PC-3 (cell line): ENCODE data around the gene HM13. TPM values are rescaled to one million over a fixed set of nuclear protein-coding genes. Genes with fewer than 3 reads are reported as not detected.

Experiments used
- ATAC-seq: fragments of 200-7000 bp; cut with Tn5 transposase; 2 replicates; pipeline ENCODE4 v1.9.1; 2020; ENCODE audit warnings: mild to moderate bottlenecking, moderate library complexity
- BruUV-seq: library from RNA; stranded (reverse); fragments of 400-500 nt; replicated peaks from 2 replicates; lab custom pipeline; 2021; lab: Mats Ljungman, UMichigan
- CTCF ChIA-PET: fragments of 300-600 bp; sonication (Branson Sonifier 250); formaldehyde crosslinking; loops from one replicate; lab custom pipeline; 2022; ENCODE audit warnings: antibody characterized with exemption; lab: Charles Lee
- POLR2A ChIA-PET: fragments of 300-600 bp; sonication (Branson Sonifier 250); formaldehyde crosslinking; loops from one replicate; lab custom pipeline; 2022; ENCODE audit warnings: antibody characterized with exemption; ENCODE audit not compliant: unreplicated experiment; lab: Charles Lee
- DNase-seq: peaks from one replicate; pipeline ENCODE4 v3.0.0-alpha.2; 2015
- H2AFZ ChIP-seq: fragments of 300-600 bp; sonication (generic); 2 replicates; pipeline ENCODE4 v1.6.0; 2016; ENCODE audit warnings: antibody characterized with exemption, low read length
- H3F3A ChIP-seq: fragments of 300-600 bp; sonication (generic); one replicate; pipeline ENCODE4 v1.6.0; 2017; ENCODE audit warnings: antibody characterized with exemption, low read length, control low read depth, mild to moderate bottlenecking; ENCODE audit not compliant: unreplicated experiment
- H3K27ac ChIP-seq: fragments of 300-600 bp; sonication (generic); 2 replicates; pipeline ENCODE4 v1.5.1; 2016; ENCODE audit warnings: mild to moderate bottlenecking, low read length
- H3K27me3 ChIP-seq: fragments of 300-600 bp; sonication (generic); 2 replicates; pipeline ENCODE4 v1.6.1; 2016; ENCODE audit warnings: low read length, mixed read lengths
- H3K36me3 ChIP-seq: fragments of 300-600 bp; sonication (generic); 2 replicates; pipeline ENCODE4 v1.6.1; 2016; ENCODE audit warnings: low read depth, mixed run types, low read length, mixed read lengths
- H3K4me1 ChIP-seq: fragments of 300-600 bp; sonication (generic); 2 replicates; pipeline ENCODE4 v1.5.1; 2016; ENCODE audit warnings: low read length; ENCODE audit not compliant: insufficient read depth
- H3K4me2 ChIP-seq: fragments of 300-600 bp; sonication (generic); 2 replicates; pipeline ENCODE4 v1.6.0; 2016; ENCODE audit warnings: low read length
- H3K4me3 ChIP-seq: fragments of 300-600 bp; sonication (generic); 2 replicates; pipeline ENCODE4 v1.5.1; 2016; ENCODE audit warnings: mild to moderate bottlenecking, low read length, mixed read lengths
- H3K79me2 ChIP-seq: fragments of 300-600 bp; sonication (generic); 2 replicates; pipeline ENCODE4 v1.6.1; 2017; ENCODE audit warnings: low read length, mixed read lengths
- H3K9ac ChIP-seq: fragments of 300-600 bp; sonication (generic); 2 replicates; pipeline ENCODE4 v1.6.0; 2016; ENCODE audit warnings: mild to moderate bottlenecking, low read length
- H3K9me2 ChIP-seq: fragments of 300-600 bp; sonication (generic); replicated peaks from 2 replicates; pipeline ENCODE4 v1.6.1; 2016; ENCODE audit warnings: mixed run types, low read length, mixed read lengths
- H3K9me3 ChIP-seq: fragments of 300-600 bp; sonication (generic); 2 replicates; pipeline ENCODE4 v1.6.1; 2016; ENCODE audit warnings: low read length, mixed read lengths
- H4K20me1 ChIP-seq: fragments of 300-600 bp; sonication (generic); 2 replicates; pipeline ENCODE4 v1.6.1; 2016; ENCODE audit warnings: low read length, mixed read lengths
- CTCF ChIP-seq: fragments of 300-600 bp; sonication (generic); conservative IDR thresholded peaks from 2 replicates; pipeline ENCODE4 v1.5.1; 2017; ENCODE audit warnings: antibody characterized with exemption, low read depth, mild to moderate bottlenecking, low read length
- EZH2 ChIP-seq: fragments of 300-600 bp; sonication (generic); IDR thresholded peaks from one replicate; pipeline ENCODE4 v1.6.1; 2017; ENCODE audit warnings: antibody characterized with exemption, mild to moderate bottlenecking, low read length; ENCODE audit not compliant: unreplicated experiment
- EZH2phosphoT487 ChIP-seq: fragments of 300-600 bp; sonication (generic); IDR thresholded peaks from 2 replicates; pipeline ENCODE4 v1.6.1; 2018; ENCODE audit warnings: mild to moderate bottlenecking, antibody characterized with exemption, low read length, borderline replicate concordance
- intact Hi-C: fragments of 100-400 bp; cut with micrococcal nuclease; formaldehyde crosslinking; loops from 2 replicates; pipeline ENCODE4 v1.9.0; 2023
- total RNA-seq: library from RNA; depleted of rRNA; stranded (reverse); fragments of >200 nt; gene quantifications from 2 replicates; pipeline ENCODE4 v1.2.3, GENCODE V29; 2014

Gene HM13
- total RNA-seq, 1 experiment from 2014 or later = 99.5 TPM

GRCh38 chr20:31550099-31550498 is 35.9 kb downstream of the HM13 start:
- H3K4me1 ChIP-seq = peaks cover 16% of the 10 kb centered on the region
- H3K4me2 ChIP-seq = no peak overlapping the region
- no peaks in the 10 kb centered on the region for H3K27me3 ChIP-seq
- H3K9me3 ChIP-seq = no peaks in the 10 kb centered on the region
- H3K9ac ChIP-seq = no peak overlapping the region
- BruUV-seq = no TSS peak
- no peak for TF ChIP-seq CTCF
- no peak for TF ChIP-seq EZH2phosphoT487
- TF ChIP-seq EZH2 = no peak
- no peaks in the 10 kb centered on the region for H4K20me1 ChIP-seq
- no peaks in the 10 kb centered on the region for H3F3A ChIP-seq
- H2AFZ ChIP-seq = no peak overlapping the region
- no peak overlapping the region for H3K4me3 ChIP-seq
- no peaks in the 10 kb centered on the region for H3K9me2 ChIP-seq
- H3K27ac ChIP-seq = no peak overlapping the region
- ATAC-seq = no peak
- DNase-seq = no peak
- H3K79me2 ChIP-seq = peaks cover 33% of the 10 kb centered on the region
- H3K36me3 ChIP-seq = peaks cover 55% of the 10 kb centered on the region
- POLR2A ChIA-PET = no interaction called here
- intact Hi-C loops = no loop called here
- CTCF ChIA-PET = interaction anchor here (1.2 kb wide), 1 partner anchor 10 kb away, joined by 5 read pairs; no protein-coding TSS in a partner anchor

- no peaks in the 10 kb centered on the region for H3K9me2 ChIP-seq
- no peak overlapping the region for H3K27ac ChIP-seq
- H3K9ac ChIP-seq = no peak overlapping the region
- no peaks in the 10 kb centered on the region for H3F3A ChIP-seq
- peaks cover 57% of the 10 kb centered on the region for H3K36me3 ChIP-seq
- H3K27me3 ChIP-seq = no peaks in the 10 kb centered on the region
- ChIA-PET CTCF (interaction anchor here (0.6 to 1.2 kb wide), 2 partner anchors 9 to 18 kb away, joined by 3 to 5 read pairs; no protein-coding TSS in a partner anchor), POLR2A (interaction anchor here (0.6 kb wide), 1 partner anchor 54 kb away, joined by 3 read pairs; the partner anchor contains the start of gene ID1)
- H2AFZ ChIP-seq = no peak overlapping the region
- intact Hi-C loops = no loop called here
- no peak for ATAC-seq
- no TSS peak for BruUV-seq
- no peaks in the 10 kb centered on the region for H4K20me1 ChIP-seq
- H3K4me3 ChIP-seq = no peak overlapping the region
- H3K9me3 ChIP-seq = no peaks in the 10 kb centered on the region
- TF ChIP-seq EZH2phosphoT487 = no peak
- no peak for TF ChIP-seq EZH2
- TF ChIP-seq CTCF = no peak
- H3K4me1 ChIP-seq = peaks cover 16% of the 10 kb centered on the region
- DNase-seq = no peak
- no peak overlapping the region for H3K4me2 ChIP-seq
- peaks cover 29% of the 10 kb centered on the region for H3K79me2 ChIP-seq
These were observed 37.2 kb downstream of the HM13 start for GRCh38 chr20:31551163-31552081.
